Transverse colon (tissue), 4 donors: ENCODE measurements around the gene SART3. TPM values are rescaled to one million over a fixed set of nuclear protein-coding genes. Genes with fewer than 3 reads are reported as not detected.

Source experiments
- DNase-seq: peaks from one replicate; pipeline ENCODE4 v3.0.0-alpha.2; 2019
- H3K27ac ChIP-seq, 4 donors: fragments of 200-600 bp; sonication (generic); 2 replicates each; pipeline ENCODE4 v1.5.1; 2016 to 2018; ENCODE audit warnings: inconsistent platforms in 4 of 4
- H3K27me3 ChIP-seq: fragments of 200-600 bp; sonication (generic); 2 replicates; pipeline ENCODE4 v1.5.1; 2017; ENCODE audit warnings: inconsistent platforms
- H3K36me3 ChIP-seq, 4 donors: fragments of 200-600 bp; sonication (generic); 2 replicates each; pipeline ENCODE4 v1.5.1; 2017 to 2019; ENCODE audit warnings: inconsistent platforms in 4 of 4
- H3K4me1 ChIP-seq, 4 donors: fragments of 200-600 bp; sonication (generic); 2 replicates each; pipeline ENCODE4 v1.5.1; 2017 to 2020; ENCODE audit warnings: inconsistent platforms in 4 of 4
- H3K4me3 ChIP-seq, 4 donors: fragments of 200-600 bp; sonication (generic); 1 replicate in 1 of 4; 2 replicates in 3 of 4; pipeline versions ENCODE4 v1.5.1 to v1.6.1; 2017 to 2019; ENCODE audit warnings: inconsistent platforms in 4 of 4
- H3K9me3 ChIP-seq, 2 donors: fragments of 200-600 bp; sonication (generic); 2 replicates each; pipeline ENCODE4 v1.5.1; 2017 to 2019; ENCODE audit warnings: inconsistent platforms in 2 of 2
- CTCF ChIP-seq, 5 experiments: fragments of 200-600 bp in 3 of 5; fragments of 450-650 bp in 2 of 5; sonication (generic) in 3 of 5; IDR thresholded peaks; 1 replicate in 2 of 5; 2 replicates in 3 of 5; pipeline ENCODE4 v1.5.1; 2016 to 2017; ENCODE audit warnings: antibody characterized with exemption in 5 of 5, inconsistent platforms in 3 of 5, mild to moderate bottlenecking in 2 of 5, moderate library complexity in 1 of 5
- EP300 ChIP-seq: sonication (generic); formaldehyde crosslinking; IDR thresholded peaks from one replicate; pipeline ENCODE4 v1.6.1; 2017; ENCODE audit warnings: antibody characterized with exemption, low read depth
- POLR2A ChIP-seq: fragments of 450-650 bp; IDR thresholded peaks from one replicate; pipeline ENCODE4 v1.6.1; 2016; ENCODE audit warnings: antibody characterized with exemption, mild to moderate bottlenecking, moderate library complexity
- POLR2AphosphoS5 ChIP-seq, 3 donors: sonication (generic); formaldehyde crosslinking; IDR thresholded peaks; one replicate each; pipeline ENCODE4 v1.6.1; 2016; ENCODE audit warnings: antibody characterized with exemption in 3 of 3
- WGBS, 2 donors: methylation state at CpG; one replicate each; pipeline ENCODE4 v1.1.5; 2018; ENCODE audit warnings: low coverage in 1 of 2; 5-methylcytosine and 5-hydroxymethylcytosine counted together
- in situ Hi-C, 4 donors: fragments of 200-750 bp; cut with MboI; loops; one replicate each; pipeline versions ENCODE4 v1.15.0 to v1.15.1; 2017; ENCODE audit warnings: low sequenced_read_pairs in 3 of 4, low pct_ligation_motif_present in 1 of 4, low pct_unique_long_range_greater_than_20kb in 1 of 4
- intact Hi-C: fragments of 100-400 bp; cut with DNase I; formaldehyde crosslinking; loops from one replicate; pipeline ENCODE4 v1.15.1; 2023; ENCODE audit warnings: low total_unique reads
- total RNA-seq, 4 donors: library from RNA; depleted of rRNA; stranded (reverse); fragments of >200 nt; gene quantifications; one replicate each; pipeline ENCODE4 v1.1.0, GENCODE V29; 2016

The SART3 gene
- total RNA-seq, 4 donors from 2014 or later: 25.3 to 177 (median 77.4) TPM

- no peaks in the 10 kb centered on the region for H3K27me3 ChIP-seq
- no peak for DNase-seq
- H3K36me3 ChIP-seq: no peaks in the 10 kb centered on the region
- TF ChIP-seq POLR2A: no peak
- no peak for TF ChIP-seq POLR2AphosphoS5 (IDR thresholded peaks at IDR 0.05)
- TF ChIP-seq EP300: no peak
- TF ChIP-seq CTCF (IDR thresholded peaks at IDR 0.05): no peak
- in situ Hi-C loops (no loop called here), intact Hi-C loops (no loop called here)
- no peak overlapping the region for H3K27ac ChIP-seq
- H3K9me3 ChIP-seq: no peaks in the 10 kb centered on the region
- no peak overlapping the region for H3K4me3 ChIP-seq
- WGBS, 2 donors: 49 to 80% methylated on average over 1 to 2 of the region's 2 CpGs
- H3K4me1 ChIP-seq: no peaks in the 10 kb centered on the region
These were observed 85.6 kb downstream of the SART3 start for GRCh38 chr12:108475396-108475795.

DNA sequence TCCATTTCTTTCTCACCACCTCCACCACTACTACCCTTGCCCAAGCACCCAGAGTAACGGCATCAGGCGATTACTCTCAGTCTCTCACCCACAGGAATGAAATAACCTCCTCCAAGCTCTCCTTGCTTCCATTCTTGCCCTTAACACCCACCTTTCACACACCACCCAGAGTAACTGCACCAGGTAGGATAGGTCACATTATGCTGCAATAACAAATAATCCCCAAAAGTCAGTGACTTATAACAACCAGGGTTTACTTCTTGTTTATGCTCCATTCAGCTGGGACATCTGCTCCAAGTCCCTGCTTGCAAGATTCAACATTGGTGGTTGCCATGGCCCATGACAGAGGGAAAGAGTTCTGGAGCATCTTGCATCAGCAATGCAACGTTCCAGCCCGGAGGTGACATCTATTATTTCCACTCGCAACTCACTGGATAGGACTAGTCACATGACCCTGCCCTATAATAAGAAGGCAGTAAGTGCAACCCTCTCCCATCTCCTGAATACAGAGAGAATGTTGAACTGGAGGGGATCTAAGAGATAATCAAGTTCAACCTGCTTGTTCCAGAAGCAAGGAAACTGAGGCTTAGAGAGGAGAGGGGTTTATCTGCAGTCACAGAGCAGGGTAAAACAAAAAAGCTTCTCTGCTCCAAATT lies 87.4 kb downstream of the SART3 start:
- Histone ChIP-seq H3K27me3 (no peaks in the 10 kb centered on the region), H3K9me3 (no peaks in the 10 kb centered on the region), H3K4me3 (no peak overlapping the region), H3K36me3 (no peaks in the 10 kb centered on the region), H3K4me1 (no peaks in the 10 kb centered on the region), H3K27ac (no peak overlapping the region)
- no peak for DNase-seq
- WGBS, 2 donors: 79 to 95% methylated on average over 2 to 5 of the region's 5 CpGs
- TF ChIP-seq EP300 (no peak), CTCF (IDR thresholded peaks at IDR 0.05) (no peak), POLR2AphosphoS5 (IDR thresholded peaks at IDR 0.05) (no peak), POLR2A (no peak)
- intact Hi-C loops (no loop called here), in situ Hi-C loops (no loop called here)

Other genes with a start within 250 kb of the SART3 start
- gene CMKLR1, start 221.9 kb downstream of the SART3 start, total RNA-seq: 10 to 100 TPM in 1 of 4 donors, 1 to 10 TPM in 3; 4.2 to 13.5 (median 4.5) TPM
- 1 to 10 TPM; 1.1 to 9.6 (median 6.2) TPM for gene FICD, start 45.9 kb downstream of the SART3 start, total RNA-seq
- gene ISCU, start 1.4 kb upstream of the SART3 start, total RNA-seq: 100 to 1,000 TPM; 113 to 155 (median 130) TPM
- 10 to 100 TPM in 2 of 4 donors, 1 to 10 TPM in 2; 3.3 to 18.3 (median 9.7) TPM for gene TMEM119, start 36.9 kb upstream of the SART3 start, total RNA-seq
- 1 to 10 TPM; 1.6 to 9.4 (median 3.6) TPM for gene SELPLG, start 72.7 kb upstream of the SART3 start, total RNA-seq
- gene CORO1C, start 170.3 kb upstream of the SART3 start, total RNA-seq: 100 to 1,000 TPM in 3 of 4 donors, 10 to 100 TPM in 1; 68.1 to 153 (median 128) TPM